Activated CD8-positive, alpha-beta memory T cell treated with anti-CD3 and anti-CD28 coated beads for 24 hours (primary cell): Measurements from ENCODE around the gene AKT2.

Source experiments
- DNase-seq: peaks from one replicate; pipeline ENCODE4 v3.0.0-alpha.2; 2020

Gene AKT2

GRCh38 chr19:40298026-40298425 is 12.9 kb upstream of the AKT2 start:
- DNase-seq: no peak

GRCh38 chr19:40294560-40294959 is 9.4 kb upstream of the AKT2 start:
- no peak for DNase-seq

GRCh38 chr19:40286971-40287421 is 1.9 kb upstream of the AKT2 start:
- DNase-seq: no peak

GRCh38 chr19:40286235-40286970 is 1.3 kb upstream of the AKT2 start:
- no peak for DNase-seq

- no peak for DNase-seq
Measured at GRCh38 chr19:40285353-40286234, 449 bp upstream of the AKT2 start.

- no peak for DNase-seq
Measured at GRCh38 chr19:40284251-40284500, 969 bp downstream of the AKT2 start.

- DNase-seq: no peak
Measured at GRCh38 chr19:40283414-40284250, 1.5 kb downstream of the AKT2 start.

GRCh38 chr19:40282920-40283319 is 2.2 kb downstream of the AKT2 start:
- no peak for DNase-seq

GRCh38 chr19:40282209-40282580 is 3.0 kb downstream of the AKT2 start:
- DNase-seq: no peak

- DNase-seq: no peak
Measured at GRCh38 chr19:40281381-40282208, 3.5 kb downstream of the AKT2 start.

- DNase-seq: no peak
Measured at GRCh38 chr19:40280608-40281221, 4.4 kb downstream of the AKT2 start.

GRCh38 chr19:40279761-40280607 is 5.2 kb downstream of the AKT2 start:
- DNase-seq: no peak

- DNase-seq: no peak
Measured at GRCh38 chr19:40279120-40279551, 6.0 kb downstream of the AKT2 start.

GRCh38 chr19:40278361-40279035 is 6.6 kb downstream of the AKT2 start:
- DNase-seq: no peak

GRCh38 chr19:40277356-40278059 is 7.6 kb downstream of the AKT2 start:
- no peak for DNase-seq

- no peak for DNase-seq
Measured at GRCh38 chr19:40274585-40275544, 10.3 kb downstream of the AKT2 start.

GRCh38 chr19:40273469-40274360 is 11.4 kb downstream of the AKT2 start:
- DNase-seq: no peak

GRCh38 chr19:40272261-40272660 is 12.9 kb downstream of the AKT2 start:
- DNase-seq: no peak
